ENCODE results near the gene SAP130.

The SAP130 gene

DNA sequence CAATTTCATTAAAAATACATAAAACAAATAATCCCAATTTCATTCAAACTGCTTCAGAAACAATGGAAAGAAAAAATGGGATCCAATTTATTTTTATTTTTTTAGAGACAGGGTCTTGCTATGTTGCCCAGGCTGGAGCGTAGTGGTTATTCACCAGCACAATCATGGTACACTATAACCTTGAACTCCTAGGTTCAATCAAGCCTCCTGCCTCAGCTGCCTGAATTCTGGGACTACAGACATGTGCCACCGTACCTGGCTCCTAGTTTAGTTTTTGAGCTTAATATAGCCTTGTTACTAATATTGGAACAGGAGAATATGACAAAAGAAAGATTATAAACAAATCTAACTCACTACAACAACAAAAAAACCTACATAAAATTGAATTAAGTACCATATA, 34.2 kb downstream of the SAP130 start:
- Histone ChIP-seq H3K9me3 (ENCODE audit: control insufficient read depth in 5 of 5, low read length in 5 of 5) (no peaks in the 10 kb centered on the region), H3K27ac (ENCODE audit: low read depth, low read length) (no peak overlapping the region), H3K9ac (ENCODE audit: low read length in 5 of 5) (no peak overlapping the region), H3K36me3 (ENCODE audit: control insufficient read depth in 5 of 5, insufficient read depth in 5 of 5, low read length in 5 of 5) (peaks cover 35 to 69% (median 60%) of the 10 kb centered on the region in 5 donors), H3K4me1 (ENCODE audit: control insufficient read depth in 5 of 5, insufficient read depth in 5 of 5, low read length in 5 of 5) (no peaks in the 10 kb centered on the region), H3K27me3 (ENCODE audit: control insufficient read depth in 5 of 5, insufficient read depth in 4 of 5, low read length in 5 of 5) (no peaks in the 10 kb centered on the region), H3K4me3 (ENCODE audit: low read depth in 1 of 5, low read length in 5 of 5) (no peak overlapping the region)

DNA sequence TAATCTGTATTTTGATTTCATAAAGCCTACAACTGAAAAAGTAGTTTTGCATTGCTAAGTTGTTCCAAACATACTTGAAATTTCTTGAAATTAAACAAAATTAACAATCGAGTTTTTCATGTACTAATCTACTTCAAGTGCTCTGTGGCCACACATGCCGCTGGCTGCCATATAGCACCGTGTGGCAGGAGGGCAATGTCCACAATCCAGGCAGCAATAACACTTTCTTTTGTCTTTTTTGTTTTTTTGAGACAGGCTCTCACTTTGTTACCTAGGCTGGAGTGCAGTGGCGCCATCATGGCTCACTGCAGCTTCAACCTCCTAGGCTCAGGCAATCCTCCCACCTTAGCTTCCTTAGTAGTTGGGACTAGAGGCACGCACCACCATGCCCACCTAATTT, 36.1 kb downstream of the SAP130 start:
- Histone ChIP-seq H3K4me3 (ENCODE audit: low read depth in 1 of 5, low read length in 5 of 5) (no peak overlapping the region), H3K36me3 (ENCODE audit: control insufficient read depth in 5 of 5, insufficient read depth in 5 of 5, low read length in 5 of 5) (peaks cover 27 to 69% (median 61%) of the 10 kb centered on the region in 5 donors), H3K27ac (ENCODE audit: low read depth, low read length) (no peak overlapping the region), H3K9me3 (ENCODE audit: control insufficient read depth in 5 of 5, low read length in 5 of 5) (no peaks in the 10 kb centered on the region), H3K27me3 (ENCODE audit: control insufficient read depth in 5 of 5, insufficient read depth in 4 of 5, low read length in 5 of 5) (no peaks in the 10 kb centered on the region), H3K4me1 (ENCODE audit: control insufficient read depth in 5 of 5, insufficient read depth in 5 of 5, low read length in 5 of 5) (no peaks in the 10 kb centered on the region), H3K9ac (ENCODE audit: low read length in 5 of 5) (no peak overlapping the region)

GRCh38 chr2:127986548-127987079, 41.2 kb downstream of the SAP130 start:
- no peak overlapping the region for H3K27ac ChIP-seq (ENCODE audit: low read depth, low read length)
- H3K9ac ChIP-seq (ENCODE audit: low read length in 5 of 5), result no peak overlapping the region
- no peaks in the 10 kb centered on the region for H3K4me1 ChIP-seq (ENCODE audit: control insufficient read depth in 5 of 5, insufficient read depth in 5 of 5, low read length in 5 of 5)
- no peaks in the 10 kb centered on the region for H3K27me3 ChIP-seq (ENCODE audit: control insufficient read depth in 5 of 5, insufficient read depth in 4 of 5, low read length in 5 of 5)
- H3K4me3 ChIP-seq (ENCODE audit: low read depth in 1 of 5, low read length in 5 of 5), result no peak overlapping the region
- H3K36me3 ChIP-seq (ENCODE audit: control insufficient read depth in 5 of 5, insufficient read depth in 5 of 5, low read length in 5 of 5), result peaks cover 28 to 83% (median 73%) of the 10 kb centered on the region in 5 donors
- no peaks in the 10 kb centered on the region for H3K9me3 ChIP-seq (ENCODE audit: control insufficient read depth in 5 of 5, low read length in 5 of 5)

- H3K27ac ChIP-seq (ENCODE audit: low read depth, low read length), result no peak overlapping the region
- H3K27me3 ChIP-seq (ENCODE audit: control insufficient read depth in 5 of 5, insufficient read depth in 4 of 5, low read length in 5 of 5), result no peaks in the 10 kb centered on the region
- H3K9me3 ChIP-seq (ENCODE audit: control insufficient read depth in 5 of 5, low read length in 5 of 5), result no peaks in the 10 kb centered on the region
- no peak overlapping the region for H3K9ac ChIP-seq (ENCODE audit: low read length in 5 of 5)
- no peak overlapping the region for H3K4me3 ChIP-seq (ENCODE audit: low read depth in 1 of 5, low read length in 5 of 5)
- no peaks in the 10 kb centered on the region for H3K4me1 ChIP-seq (ENCODE audit: control insufficient read depth in 5 of 5, insufficient read depth in 5 of 5, low read length in 5 of 5)
- peaks cover 28 to 79% (median 75%) of the 10 kb centered on the region in 5 donors for H3K36me3 ChIP-seq (ENCODE audit: control insufficient read depth in 5 of 5, insufficient read depth in 5 of 5, low read length in 5 of 5)
Observed at GRCh38 chr2:127985735-127986134, 42.1 kb downstream of the SAP130 start.

DNA sequence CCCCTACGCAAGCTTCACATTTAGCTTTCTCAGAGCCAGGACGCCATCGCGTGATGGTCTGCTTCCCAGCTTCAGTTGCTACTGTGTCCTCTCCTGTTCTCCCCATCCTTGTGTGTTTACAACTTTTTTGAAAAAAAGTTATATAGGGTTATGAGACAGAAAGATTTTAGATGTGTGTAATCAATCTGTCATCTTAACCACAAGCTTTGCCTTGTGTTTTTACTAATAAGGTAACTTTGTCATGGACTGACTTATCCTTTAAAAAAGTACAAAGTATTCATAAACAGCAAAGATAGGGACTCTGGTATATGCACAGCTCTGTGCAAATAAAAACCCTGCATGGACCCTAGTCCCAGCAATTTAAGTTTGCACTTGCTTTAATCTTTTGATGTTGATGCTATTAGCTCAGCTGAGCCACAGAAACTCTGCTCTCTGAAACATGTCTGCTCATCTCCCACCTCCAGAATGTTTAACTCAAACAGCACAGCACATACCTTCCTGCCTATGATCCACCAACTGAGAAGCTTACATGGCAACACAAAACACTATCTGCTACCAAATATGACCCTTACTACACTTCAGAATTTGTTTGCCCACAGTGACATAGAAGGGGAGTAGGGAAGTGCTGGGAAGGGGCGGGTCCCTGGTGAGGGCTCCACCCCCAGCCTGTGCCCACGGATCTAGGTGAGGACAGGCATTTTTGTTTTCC, 42.7 kb downstream of the SAP130 start:
- Histone ChIP-seq H3K9me3 (ENCODE audit: control insufficient read depth in 5 of 5, low read length in 5 of 5) (no peaks in the 10 kb centered on the region), H3K27ac (ENCODE audit: low read depth, low read length) (no peak overlapping the region), H3K9ac (ENCODE audit: low read length in 5 of 5) (no peak overlapping the region), H3K4me3 (ENCODE audit: low read depth in 1 of 5, low read length in 5 of 5) (no peak overlapping the region), H3K36me3 (ENCODE audit: control insufficient read depth in 5 of 5, insufficient read depth in 5 of 5, low read length in 5 of 5) (peaks cover 27 to 81% (median 77%) of the 10 kb centered on the region in 5 donors), H3K4me1 (ENCODE audit: control insufficient read depth in 5 of 5, insufficient read depth in 5 of 5, low read length in 5 of 5) (no peaks in the 10 kb centered on the region), H3K27me3 (ENCODE audit: control insufficient read depth in 5 of 5, insufficient read depth in 4 of 5, low read length in 5 of 5) (no peaks in the 10 kb centered on the region)

DNA sequence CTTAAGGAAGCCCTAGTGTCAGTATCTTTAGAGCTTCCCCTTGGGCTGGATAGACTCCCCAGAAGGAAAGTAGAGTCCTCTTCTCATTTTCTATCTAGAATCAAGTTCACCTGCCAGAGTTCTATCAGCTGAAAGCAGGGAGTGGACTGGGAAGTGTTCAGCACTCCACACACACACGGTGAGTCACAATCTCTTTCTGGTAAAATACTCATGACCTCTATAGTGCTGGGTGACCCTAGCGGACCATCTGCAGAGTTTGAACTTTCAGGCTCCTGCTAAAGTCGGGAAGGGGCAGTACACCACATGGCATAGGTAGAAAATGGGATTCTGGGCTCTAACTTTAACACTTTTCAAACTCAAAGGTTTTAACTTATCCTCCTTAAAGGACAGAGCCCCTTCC, 43.3 kb downstream of the SAP130 start:
- H3K36me3 ChIP-seq (ENCODE audit: control insufficient read depth in 5 of 5, insufficient read depth in 5 of 5, low read length in 5 of 5), result peaks cover 25 to 80% (median 72%) of the 10 kb centered on the region in 5 donors
- no peak overlapping the region for H3K27ac ChIP-seq (ENCODE audit: low read depth, low read length)

DNA sequence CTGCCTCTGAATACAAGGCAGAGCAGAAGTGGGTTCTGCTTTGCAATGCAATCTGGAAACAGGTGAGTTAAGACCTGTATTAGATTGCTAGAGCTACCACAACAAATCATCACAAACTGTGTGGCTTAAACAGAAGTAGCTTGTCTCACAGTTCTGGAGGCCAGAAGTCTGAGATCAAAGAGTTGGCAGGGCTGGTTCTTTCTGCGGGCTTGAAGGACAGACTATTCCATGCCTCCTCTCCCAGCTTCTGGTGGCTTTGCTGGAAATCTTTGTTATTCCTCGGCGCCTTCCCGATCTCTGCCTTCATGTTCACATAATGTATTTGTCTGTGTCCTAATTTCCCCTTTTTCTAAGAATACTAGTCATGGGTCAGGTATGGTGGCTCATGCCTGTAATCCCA, 58.4 kb downstream of the SAP130 start:
- H3K4me3 ChIP-seq (ENCODE audit: low read depth in 1 of 5, low read length in 5 of 5), result no peak overlapping the region
- no peaks in the 10 kb centered on the region for H3K4me1 ChIP-seq (ENCODE audit: control insufficient read depth in 5 of 5, insufficient read depth in 5 of 5, low read length in 5 of 5)
- no peaks in the 10 kb centered on the region for H3K27me3 ChIP-seq (ENCODE audit: control insufficient read depth in 5 of 5, insufficient read depth in 4 of 5, low read length in 5 of 5)
- no peak overlapping the region for H3K27ac ChIP-seq (ENCODE audit: low read depth, low read length)
- H3K36me3 ChIP-seq (ENCODE audit: control insufficient read depth in 5 of 5, insufficient read depth in 5 of 5, low read length in 5 of 5), result peaks cover 17 to 52% (median 27%) of the 10 kb centered on the region in 5 donors
- H3K9me3 ChIP-seq (ENCODE audit: control insufficient read depth in 5 of 5, low read length in 5 of 5), result no peaks in the 10 kb centered on the region
- no peak overlapping the region for H3K9ac ChIP-seq (ENCODE audit: low read length in 5 of 5)

More for the DNA sequence above, 43.3 kb downstream of the SAP130 start:
- no peak overlapping the region for H3K4me3 ChIP-seq (ENCODE audit: low read depth in 1 of 5, low read length in 5 of 5)
- no peak overlapping the region for H3K9ac ChIP-seq (ENCODE audit: low read length in 5 of 5)
- H3K27me3 ChIP-seq (ENCODE audit: control insufficient read depth in 5 of 5, insufficient read depth in 4 of 5, low read length in 5 of 5), result no peaks in the 10 kb centered on the region
- H3K4me1 ChIP-seq (ENCODE audit: control insufficient read depth in 5 of 5, insufficient read depth in 5 of 5, low read length in 5 of 5), result no peaks in the 10 kb centered on the region
- H3K9me3 ChIP-seq (ENCODE audit: control insufficient read depth in 5 of 5, low read length in 5 of 5), result no peaks in the 10 kb centered on the region

DNA sequence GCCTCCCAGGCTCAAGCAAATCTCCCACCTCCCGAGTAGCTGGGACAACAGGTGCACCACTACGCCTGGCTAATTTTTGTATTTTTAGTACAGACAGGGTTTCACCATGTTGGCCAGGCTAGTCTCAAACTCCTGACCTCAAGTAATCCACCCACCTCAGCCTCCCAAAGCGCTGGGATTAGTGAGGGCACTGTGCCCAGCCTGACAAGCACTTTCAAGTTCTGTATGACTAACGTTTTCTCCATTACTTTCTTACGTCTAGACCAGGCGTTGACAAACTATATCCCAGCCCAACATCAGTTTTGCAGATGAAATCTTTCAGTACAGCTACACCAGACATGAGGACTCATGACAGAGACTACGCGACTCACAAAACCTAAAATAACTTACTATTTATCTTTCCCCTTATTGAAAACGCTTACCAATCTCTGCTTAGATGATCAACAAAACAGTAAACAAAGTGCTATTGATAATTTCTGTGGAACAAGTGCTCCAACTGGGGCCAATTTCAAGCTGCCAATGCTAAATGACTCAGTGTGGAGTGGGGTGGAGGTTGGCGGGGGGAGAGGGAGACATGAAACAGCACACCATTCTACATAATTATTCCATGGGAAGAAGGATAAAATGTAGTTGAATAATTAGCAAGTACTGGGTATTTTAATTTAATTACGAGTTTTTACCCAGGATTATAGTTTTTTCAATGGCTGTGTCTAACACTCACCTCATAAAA, 59.1 kb downstream of the SAP130 start:
- no peak overlapping the region for H3K9ac ChIP-seq (ENCODE audit: low read length in 5 of 5)
- no peaks in the 10 kb centered on the region for H3K9me3 ChIP-seq (ENCODE audit: control insufficient read depth in 5 of 5, low read length in 5 of 5)
- H3K36me3 ChIP-seq (ENCODE audit: control insufficient read depth in 5 of 5, insufficient read depth in 5 of 5, low read length in 5 of 5), result peaks cover 14 to 50% (median 24%) of the 10 kb centered on the region in 5 donors
- H3K27ac ChIP-seq (ENCODE audit: low read depth, low read length), result no peak overlapping the region
- H3K27me3 ChIP-seq (ENCODE audit: control insufficient read depth in 5 of 5, insufficient read depth in 4 of 5, low read length in 5 of 5), result no peaks in the 10 kb centered on the region
- no peaks in the 10 kb centered on the region for H3K4me1 ChIP-seq (ENCODE audit: control insufficient read depth in 5 of 5, insufficient read depth in 5 of 5, low read length in 5 of 5)
- H3K4me3 ChIP-seq (ENCODE audit: low read depth in 1 of 5, low read length in 5 of 5), result no peak overlapping the region

DNA sequence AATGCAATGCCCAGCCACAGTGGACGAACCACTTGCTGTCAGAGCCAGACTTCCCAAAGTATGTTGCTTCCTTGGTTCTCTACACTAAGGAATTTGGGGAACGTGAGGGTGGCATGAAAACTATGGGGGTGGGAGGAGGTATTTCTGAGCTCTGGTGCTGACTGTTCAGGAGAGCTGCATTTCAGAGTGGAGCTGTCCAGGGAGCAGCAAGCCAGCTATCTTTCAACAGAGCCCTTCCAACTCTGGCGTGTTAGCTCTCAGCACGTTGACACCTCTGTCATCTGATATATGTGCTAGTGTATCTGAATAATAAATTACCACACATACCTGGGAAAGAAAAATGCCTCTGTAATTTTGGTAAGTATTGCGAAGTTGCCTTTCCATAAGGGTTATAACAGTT, 66.1 kb downstream of the SAP130 start:
- no peaks in the 10 kb centered on the region for H3K27me3 ChIP-seq (ENCODE audit: control insufficient read depth in 5 of 5, insufficient read depth in 4 of 5, low read length in 5 of 5)
- H3K9me3 ChIP-seq (ENCODE audit: control insufficient read depth in 5 of 5, low read length in 5 of 5), result no peaks in the 10 kb centered on the region
- no peak overlapping the region for H3K4me3 ChIP-seq (ENCODE audit: low read depth in 1 of 5, low read length in 5 of 5)
- peaks cover 6 to 57% (median 35%) of the 10 kb centered on the region in 5 donors for H3K36me3 ChIP-seq (ENCODE audit: control insufficient read depth in 5 of 5, insufficient read depth in 5 of 5, low read length in 5 of 5)
- H3K27ac ChIP-seq (ENCODE audit: low read depth, low read length), result no peak overlapping the region
- H3K4me1 ChIP-seq (ENCODE audit: control insufficient read depth in 5 of 5, insufficient read depth in 5 of 5, low read length in 5 of 5), result no peaks in the 10 kb centered on the region
- H3K9ac ChIP-seq (ENCODE audit: low read length in 5 of 5), result no peak overlapping the region

DNA sequence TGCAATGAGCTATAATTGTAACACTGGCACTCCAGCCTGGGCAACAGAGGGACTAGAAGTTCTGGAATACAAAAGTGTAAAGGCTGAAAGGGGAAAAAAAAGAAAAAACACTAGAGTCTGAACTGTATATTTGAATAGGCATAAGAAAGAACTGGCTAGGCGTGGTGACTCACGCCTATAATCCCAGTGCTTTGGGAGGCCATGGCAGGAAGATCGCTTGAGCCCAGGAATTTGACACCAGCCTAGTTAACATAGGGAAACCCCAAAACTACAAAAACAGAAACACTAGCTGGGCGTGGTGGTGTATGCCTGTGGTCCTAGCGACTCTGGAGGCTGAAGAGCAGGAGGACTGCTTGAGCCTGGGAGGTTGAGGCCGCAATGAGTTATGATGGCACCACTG, 70.6 kb downstream of the SAP130 start:
- Histone ChIP-seq H3K36me3 (ENCODE audit: control insufficient read depth in 5 of 5, insufficient read depth in 5 of 5, low read length in 5 of 5) (peaks cover 18 to 46% (median 39%) of the 10 kb centered on the region in 5 donors), H3K9ac (ENCODE audit: low read length in 5 of 5) (no peak overlapping the region), H3K4me1 (ENCODE audit: control insufficient read depth in 5 of 5, insufficient read depth in 5 of 5, low read length in 5 of 5) (peaks cover 0 to 15% (median 13%) of the 10 kb centered on the region in 5 donors), H3K27me3 (ENCODE audit: control insufficient read depth in 5 of 5, insufficient read depth in 4 of 5, low read length in 5 of 5) (no peaks in the 10 kb centered on the region), H3K27ac (ENCODE audit: low read depth, low read length) (no peak overlapping the region), H3K9me3 (ENCODE audit: control insufficient read depth in 5 of 5, low read length in 5 of 5) (no peaks in the 10 kb centered on the region), H3K4me3 (ENCODE audit: low read depth in 1 of 5, low read length in 5 of 5) (no peak overlapping the region)

Data from subcutaneous abdominal adipose tissue (tissue), 5 donors.